Smooth muscle cell of trachea (primary cell): Measurements from ENCODE around the gene FBXL19. TPM values are rescaled to one million over a fixed set of nuclear protein-coding genes. Genes with fewer than 3 reads are reported as not detected.

ENCODE experiments used
- total RNA-seq: library from RNA; depleted of rRNA; stranded (reverse); fragments of >200 nt; gene quantifications from 2 replicates; pipeline ENCODE4 v1.2.1, GENCODE V29; 2014

The FBXL19 gene
- total RNA-seq: 21.1 and 28.4 TPM in 2 replicates

GRCh38 chr16:30923554-30924075, at the start of gene FBXL19:
TSS of gene FBXL19 (plus strand) at chr16:30923572. CDS start at chr16:30925755, 2,183 bp downstream.

GRCh38 chr16:30893744-30894539, 29.4 kb upstream of the FBXL19 start, which contains the start of gene BCL7C:
TSS of gene BCL7C (minus strand) at chr16:30894077. CDS start at chr16:30893944, 133 bp downstream.

DNA sequence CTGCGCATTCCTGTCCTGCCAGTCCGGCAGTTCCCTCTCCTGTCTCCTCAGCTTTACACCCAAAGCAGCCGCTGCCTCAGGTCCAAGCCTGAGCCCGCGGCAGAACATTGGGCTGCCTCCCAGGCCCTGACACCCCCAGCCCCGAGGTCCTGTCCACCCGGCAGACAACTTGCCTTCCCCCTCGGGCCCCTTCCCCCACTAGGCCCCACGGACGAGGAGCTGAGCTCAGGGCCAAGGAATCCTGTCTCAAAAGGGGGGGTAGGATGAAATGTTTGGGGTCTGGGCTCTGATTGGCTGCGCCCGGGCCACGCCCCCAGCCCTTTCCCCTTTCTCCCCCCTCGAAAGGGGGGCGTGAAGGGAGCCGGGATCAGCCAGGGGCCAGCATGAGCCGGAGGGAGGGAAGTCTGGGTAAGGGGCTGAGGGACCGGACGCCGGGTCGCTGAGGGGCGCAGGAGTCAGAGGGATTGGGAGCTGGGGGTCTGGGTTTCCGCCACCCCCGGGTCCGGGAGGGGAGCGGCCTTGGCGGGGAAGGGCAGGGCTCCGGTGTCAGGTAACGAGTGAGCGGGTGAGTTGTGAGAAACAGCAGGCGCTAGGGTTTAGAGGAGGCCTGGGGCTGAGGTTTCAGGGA, 27.0 kb upstream of the FBXL19 start, which contains the start of gene CTF1:
Gene CTF1, plus strand, starts transcription at position 354 of the 628 bp plus-strand sequence. Its CDS starts 30 bp downstream, at position 384.

DNA sequence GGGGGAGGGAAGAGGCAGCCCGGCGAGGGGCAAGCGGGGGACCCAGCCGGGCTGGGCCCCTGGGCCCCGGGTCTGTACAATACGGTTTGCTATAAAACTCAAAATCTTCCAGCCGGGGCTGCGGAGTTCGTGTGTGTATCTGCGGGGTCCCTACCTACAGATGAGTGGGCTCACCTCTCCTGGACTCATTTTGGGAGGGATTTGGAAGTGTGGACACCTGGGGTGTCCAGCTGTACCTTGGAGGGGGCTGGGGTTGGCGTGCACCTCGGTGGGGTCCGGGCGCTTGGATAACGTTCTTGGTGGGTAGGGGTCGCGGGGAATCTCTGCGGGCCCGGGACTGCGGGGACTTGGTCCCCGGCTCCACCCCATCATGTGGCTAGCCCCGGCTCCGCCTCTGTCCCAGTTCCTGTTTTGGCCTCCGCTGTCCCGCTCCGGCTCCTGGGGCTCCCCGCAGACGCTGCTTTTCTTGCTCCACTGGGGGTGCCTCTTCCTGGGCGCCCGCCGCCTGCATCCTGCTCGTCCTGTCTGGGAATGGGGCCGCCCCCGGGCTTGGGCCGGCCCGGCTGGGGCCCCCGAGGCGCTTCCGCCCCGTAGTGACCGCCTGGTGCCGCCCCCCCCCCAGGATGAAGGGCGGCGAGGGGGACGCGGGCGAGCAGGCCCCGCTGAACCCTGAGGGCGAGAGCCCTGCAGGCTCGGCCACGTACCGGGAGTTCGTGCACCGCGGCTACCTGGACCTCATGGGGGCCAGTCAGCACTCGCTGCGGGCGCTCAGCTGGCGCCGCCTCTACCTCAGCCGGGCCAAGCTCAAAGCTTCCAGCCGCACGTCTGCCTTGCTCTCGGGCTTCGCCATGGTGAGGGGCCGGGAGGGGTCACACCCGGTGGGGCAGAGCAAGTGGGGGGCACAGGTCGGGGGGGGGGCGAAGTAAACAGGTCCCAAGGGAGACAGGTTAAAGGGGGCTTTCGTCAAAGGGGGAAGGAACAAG, 25.6 kb downstream of the FBXL19 start, which contains the start of gene ORAI3:
Gene ORAI3, plus strand, starts transcription at position 402 of the 983 bp plus-strand sequence. Its CDS starts 222 bp downstream, at position 624.

GRCh38 chr16:30957456-30958174, 34.2 kb downstream of the FBXL19 start, which contains the start of gene SETD1A:
TSS of gene SETD1A (plus strand) at chr16:30957754. CDS start at chr16:30958732, 978 bp downstream.

DNA sequence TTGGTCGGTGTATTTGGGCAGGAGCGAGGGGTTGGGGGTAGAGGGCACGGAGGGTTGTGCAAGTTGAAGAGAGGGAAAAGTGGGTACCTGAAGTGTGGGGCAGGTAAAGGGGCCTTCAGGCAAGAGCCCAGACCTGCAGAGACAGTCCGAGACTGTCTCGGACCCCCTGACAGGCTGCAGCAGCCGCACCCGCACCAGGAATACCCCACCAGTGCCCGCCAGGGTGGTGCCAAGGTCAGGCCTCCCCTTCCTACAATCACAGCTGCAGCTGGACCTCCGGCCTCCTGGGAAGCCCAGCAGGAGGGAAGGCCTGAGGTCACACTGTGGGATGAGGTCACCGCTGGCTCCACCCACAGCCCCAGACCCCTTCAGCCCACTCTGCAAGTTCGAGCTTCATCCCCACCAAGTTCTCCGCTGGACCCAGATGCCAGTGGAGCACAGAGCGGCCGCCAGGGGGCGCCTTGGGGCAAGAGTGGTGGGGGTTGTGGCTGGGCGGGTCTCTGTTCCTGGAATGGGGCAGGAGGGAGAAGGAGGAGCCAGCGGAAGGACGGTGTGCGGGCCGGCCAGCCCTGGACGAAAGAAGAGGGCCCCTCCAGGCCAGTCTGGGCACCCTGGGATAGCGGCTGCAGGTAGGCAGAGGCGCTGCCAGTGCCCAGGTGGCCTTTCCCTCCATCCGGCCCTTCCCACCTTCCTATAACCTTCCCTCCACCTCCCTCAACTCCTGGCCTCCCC, 61.5 kb downstream of the FBXL19 start, which contains the start of gene HSD3B7:
Gene HSD3B7, plus strand, starts transcription at position 539 of the 732 bp plus-strand sequence. CDS start 452 bp downstream, outside the sequence.

Other genes with a start within 250 kb of the FBXL19 start
- gene SRCAP, start 224.4 kb upstream of the FBXL19 start, total RNA-seq: 26.8 and 30.9 TPM in 2 replicates
- gene PHKG2, start 175.1 kb upstream of the FBXL19 start, total RNA-seq: 20.5 and 26.9 TPM in 2 replicates
- gene CFAP119, start 161.5 kb upstream of the FBXL19 start, total RNA-seq: 0.66 and 2.9 TPM in 2 replicates
- 81.9 and 103 TPM in 2 replicates for gene RNF40, start 161.2 kb upstream of the FBXL19 start, total RNA-seq
- 10.5 and 14.7 TPM in 2 replicates for gene ZNF629, start 136.4 kb upstream of the FBXL19 start, total RNA-seq
- gene BCL7C, start 29.5 kb upstream of the FBXL19 start, total RNA-seq: 40.5 and 50.5 TPM in 2 replicates
- gene CTF1, start 27.0 kb upstream of the FBXL19 start, total RNA-seq: 3.3 and 6.1 TPM in 2 replicates
- 59.5 and 97.1 TPM in 2 replicates for gene ORAI3, start 25.5 kb downstream of the FBXL19 start, total RNA-seq
- gene SETD1A, start 34.2 kb downstream of the FBXL19 start, total RNA-seq: 3.8 and 7.1 TPM in 2 replicates
- gene HSD3B7, start 61.6 kb downstream of the FBXL19 start, total RNA-seq: 49.7 and 76.7 TPM in 2 replicates
- 2.6 and 3.6 TPM in 2 replicates for gene STX1B, start 87.1 kb downstream of the FBXL19 start, total RNA-seq
- 27.5 and 32.3 TPM in 2 replicates for gene STX4, start 110.0 kb downstream of the FBXL19 start, total RNA-seq
- 11.1 and 12.7 TPM in 2 replicates for gene ZNF668, start 150.7 kb downstream of the FBXL19 start, total RNA-seq
- 13.5 and 22.7 TPM in 2 replicates for gene ZNF646, start 150.8 kb downstream of the FBXL19 start, total RNA-seq
- 2.5 and 2.8 TPM in 2 replicates for gene PRSS53, start 165.4 kb downstream of the FBXL19 start, total RNA-seq
- 128 and 152 TPM in 2 replicates for gene VKORC1, start 171.2 kb downstream of the FBXL19 start, total RNA-seq
- gene BCKDK, start 184.8 kb downstream of the FBXL19 start, total RNA-seq: 26.5 and 39.5 TPM in 2 replicates
- 37.2 and 39.0 TPM in 2 replicates for gene KAT8, start 194.1 kb downstream of the FBXL19 start, total RNA-seq
- gene PRSS8, start 212.2 kb downstream of the FBXL19 start, total RNA-seq: not detected in 2 replicates
- 0.17 and 0.29 TPM in 2 replicates for gene PRSS36, start 226.5 kb downstream of the FBXL19 start, total RNA-seq